Loucy (cell line): ENCODE results near the gene UBE2U.
"Not testable (repeated sequence)": the region's sequence is repeated elsewhere in the genome, so short reads cannot be mapped to it uniquely, and the experiment has no call there.

ENCODE experiments used
- H2AFZ ChIP-seq: fragments of 200-600 bp; sonication (generic); 2 replicates; pipeline ENCODE4 v1.6.0; 2016; ENCODE audit warnings: antibody characterized with exemption, mild to moderate bottlenecking, low read length, moderate library complexity
- H3F3A ChIP-seq: fragments of 200-600 bp; 2 replicates; pipeline ENCODE4 v1.6.0; 2016; ENCODE audit warnings: antibody characterized with exemption, low read depth, mild to moderate bottlenecking
- H3K27me3 ChIP-seq: fragments of 200-600 bp; sonication (generic); 2 replicates; pipeline ENCODE4 v1.6.1; 2014; ENCODE audit warnings: low read length, mild to moderate bottlenecking; ENCODE audit not compliant: insufficient read depth, poor library complexity, severe bottlenecking
- H3K36me3 ChIP-seq: fragments of 200-600 bp; sonication (generic); 2 replicates; pipeline ENCODE4 v1.6.1; 2016; ENCODE audit warnings: low read length; ENCODE audit not compliant: insufficient read depth
- H3K4me1 ChIP-seq: fragments of 200-600 bp; sonication (generic); 2 replicates; pipeline ENCODE4 v1.5.1; 2014; ENCODE audit warnings: low read length, mild to moderate bottlenecking; ENCODE audit not compliant: insufficient read depth, poor library complexity, severe bottlenecking
- H3K4me2 ChIP-seq: fragments of 200-600 bp; sonication (generic); 2 replicates; pipeline ENCODE4 v1.6.0; 2014; ENCODE audit warnings: antibody characterized with exemption, low read length, low read depth, mild to moderate bottlenecking; ENCODE audit not compliant: poor library complexity, severe bottlenecking
- H3K4me3 ChIP-seq: fragments of 200-600 bp; sonication (generic); 2 replicates; pipeline ENCODE4 v1.5.1; 2014; ENCODE audit warnings: low read length, mild to moderate bottlenecking, mixed read lengths; ENCODE audit not compliant: poor library complexity, severe bottlenecking
- H3K79me2 ChIP-seq: fragments of 200-600 bp; sonication (generic); 2 replicates; pipeline ENCODE4 v1.6.1; 2014; ENCODE audit warnings: low read length; ENCODE audit not compliant: insufficient read depth
- H3K9ac ChIP-seq: fragments of 200-600 bp; sonication (generic); 2 replicates; pipeline ENCODE4 v1.6.0; 2014; ENCODE audit warnings: mild to moderate bottlenecking, low read depth, low read length, moderate library complexity; ENCODE audit not compliant: poor library complexity, severe bottlenecking
- H3K9me2 ChIP-seq: fragments of 200-600 bp; sonication (generic); replicated peaks from 2 replicates; pipeline ENCODE4 v1.6.1; 2016; ENCODE audit warnings: low read depth, low read length, mixed read lengths
- H3K9me3 ChIP-seq: fragments of 200-600 bp; sonication (generic); 2 replicates; pipeline ENCODE4 v1.6.1; 2014; ENCODE audit warnings: mild to moderate bottlenecking, antibody characterized with exemption, low read length, low read depth; ENCODE audit not compliant: insufficient read depth
- H4K20me1 ChIP-seq: fragments of 200-600 bp; sonication (generic); 2 replicates; pipeline ENCODE4 v1.6.0; 2014; ENCODE audit warnings: antibody characterized with exemption, low read length, mild to moderate bottlenecking; ENCODE audit not compliant: insufficient read depth, poor library complexity, severe bottlenecking
- CTCF ChIP-seq: fragments of 200-600 bp; sonication (generic); conservative IDR thresholded peaks from 2 replicates; pipeline ENCODE4 v1.5.1; 2014; ENCODE audit warnings: mild to moderate bottlenecking, antibody characterized with exemption, low read length
- EZH2phosphoT487 ChIP-seq: fragments of 200-600 bp; IDR thresholded peaks from 2 replicates; pipeline ENCODE4 v1.6.1; 2018; ENCODE audit warnings: antibody characterized with exemption, mild to moderate bottlenecking, moderate library complexity, borderline replicate concordance

UBE2U gene

GRCh38 chr1:64246294-64246917, 43.0 kb downstream of the UBE2U start:
- Histone ChIP-seq H2AFZ (peak overlapping the region; percentile 79), H4K20me1 (no peaks in the 10 kb centered on the region), H3K9me3 (no peaks in the 10 kb centered on the region), H3K4me1 (peaks cover 9% of the 10 kb centered on the region), H3K36me3 (no peaks in the 10 kb centered on the region), H3K4me3 (no peak overlapping the region), H3K27me3 (no peaks in the 10 kb centered on the region), H3K9ac (no peak overlapping the region), H3K9me2 (no peaks in the 10 kb centered on the region), H3F3A (no peaks in the 10 kb centered on the region), H3K4me2 (no peak overlapping the region), H3K79me2 (no peaks in the 10 kb centered on the region)
- TF ChIP-seq EZH2phosphoT487 (no peak), CTCF (peak; percentile 84)

- Histone ChIP-seq H3K79me2 (no peaks in the 10 kb centered on the region), H4K20me1 (no peaks in the 10 kb centered on the region), H3K36me3 (no peaks in the 10 kb centered on the region), H2AFZ (no peak overlapping the region), H3K4me1 (peaks cover 9% of the 10 kb centered on the region), H3K4me3 (no peak overlapping the region), H3K9ac (no peak overlapping the region), H3K9me2 (no peaks in the 10 kb centered on the region), H3F3A (no peaks in the 10 kb centered on the region), H3K9me3 (no peaks in the 10 kb centered on the region), H3K4me2 (no peak overlapping the region), H3K27me3 (no peaks in the 10 kb centered on the region)
- TF ChIP-seq CTCF = no peak
- TF ChIP-seq EZH2phosphoT487 = no peak
Observed at GRCh38 chr1:64248065-64248464, 44.6 kb downstream of the UBE2U start.

- H4K20me1 ChIP-seq = not testable (repeated sequence)
Observed at GRCh38 chr1:64250472-64250871, 47.0 kb downstream of the UBE2U start.

GRCh38 chr1:64251971-64252370, 48.5 kb downstream of the UBE2U start:
- no peaks in the 10 kb centered on the region for H3F3A ChIP-seq
- H2AFZ ChIP-seq = no peak overlapping the region
- H3K36me3 ChIP-seq = no peaks in the 10 kb centered on the region
- H3K27me3 ChIP-seq = no peaks in the 10 kb centered on the region
- H3K4me3 ChIP-seq = no peak overlapping the region
- H3K9me2 ChIP-seq = no peaks in the 10 kb centered on the region
- H4K20me1 ChIP-seq = no peaks in the 10 kb centered on the region
- no peaks in the 10 kb centered on the region for H3K4me1 ChIP-seq
- no peak overlapping the region for H3K9ac ChIP-seq
- no peaks in the 10 kb centered on the region; the same call in 1 of the 2 replicates for H3K9me3 ChIP-seq
- no peak for TF ChIP-seq EZH2phosphoT487
- peak; percentile 47 for TF ChIP-seq CTCF
- H3K79me2 ChIP-seq = no peaks in the 10 kb centered on the region
- no peak overlapping the region for H3K4me2 ChIP-seq

More at GRCh38 chr1:64250472-64250871, 47.0 kb downstream of the UBE2U start:
- not testable (repeated sequence) for H3K4me1 ChIP-seq, H3K79me2 ChIP-seq, H3K9ac ChIP-seq, H3K27me3 ChIP-seq, H3K9me3 ChIP-seq, H3K4me2 ChIP-seq, H3F3A ChIP-seq, H3K9me2 ChIP-seq, H3K36me3 ChIP-seq, H3K4me3 ChIP-seq, H2AFZ ChIP-seq

GRCh38 chr1:64257233-64257632, 53.8 kb downstream of the UBE2U start:
- not testable (repeated sequence) for H2AFZ ChIP-seq, H3K79me2 ChIP-seq, H3K4me2 ChIP-seq, H3F3A ChIP-seq, H3K9me3 ChIP-seq, H3K9ac ChIP-seq, H3K4me3 ChIP-seq, H3K36me3 ChIP-seq, H3K9me2 ChIP-seq, H3K27me3 ChIP-seq, H4K20me1 ChIP-seq, H3K4me1 ChIP-seq
